Type B pancreatic cell (in vitro differentiated cells): ENCODE data around the gene RPL39. TPM values are rescaled to one million over a fixed set of nuclear protein-coding genes. Genes with fewer than 3 reads are reported as not detected.
"Not testable (repeated sequence)": the region's sequence is repeated elsewhere in the genome, so short reads cannot be mapped to it uniquely, and the experiment has no call there.

Source experiments
- DNase-seq: peaks from one replicate; pipeline ENCODE4 v3.0.0; 2021; ENCODE audit warnings: mixed read lengths; ENCODE audit not compliant: unreplicated experiment; ENCODE audit errors: extremely low spot score
- H3K27ac Mint-ChIP-seq: 2 replicates; pipeline ENCODE4 v1.8.0; 2021; ENCODE audit warnings: mild to moderate bottlenecking, mixed read lengths
- H3K27me3 Mint-ChIP-seq: 2 replicates; pipeline ENCODE4 v1.8.0; 2021; ENCODE audit warnings: mixed read lengths
- H3K36me3 Mint-ChIP-seq: 2 replicates; pipeline ENCODE4 v1.8.0; 2021; ENCODE audit warnings: mixed read lengths
- H3K4me1 Mint-ChIP-seq: one replicate; pipeline ENCODE4 v1.8.0; 2021; ENCODE audit warnings: mixed read lengths; ENCODE audit not compliant: unreplicated experiment
- H3K4me3 Mint-ChIP-seq: 2 replicates; pipeline ENCODE4 v1.8.0; 2021; ENCODE audit warnings: mild to moderate bottlenecking, mixed read lengths
- H3K9me3 Mint-ChIP-seq: 2 replicates; pipeline ENCODE4 v1.8.0; 2021; ENCODE audit warnings: mixed read lengths
- total RNA-seq: library from RNA; stranded (reverse); gene quantifications from 2 replicates; pipeline ENCODE4 v1.2.1, GENCODE V29; 2021; ENCODE audit warnings: low replicate concordance
- TF ChIP-seq, protein P1 (sequence below): fragments of 200-600 bp; sonication (generic); conservative IDR thresholded peaks from 2 replicates; pipeline ENCODE4 v1.5.0; 2021; ENCODE audit warnings: antibody characterized with exemption, mild to moderate bottlenecking

The RPL39 gene
- total RNA-seq, 1 donor from 2014 or later = 2,402 TPM

GRCh38 chrX:119790977-119791436, 423 bp downstream of the RPL39 start:
- Mint-ChIP-seq H3K27ac (peak overlapping the region; percentile 96), H3K27me3 (no peaks in the 10 kb centered on the region), H3K4me1 (no peaks in the 10 kb centered on the region), H3K9me3 (no peaks in the 10 kb centered on the region), H3K36me3 (peaks cover 13% of the 10 kb centered on the region), H3K4me3 (peak overlapping the region; percentile 95)
- TF ChIP-seq, protein P1, sequence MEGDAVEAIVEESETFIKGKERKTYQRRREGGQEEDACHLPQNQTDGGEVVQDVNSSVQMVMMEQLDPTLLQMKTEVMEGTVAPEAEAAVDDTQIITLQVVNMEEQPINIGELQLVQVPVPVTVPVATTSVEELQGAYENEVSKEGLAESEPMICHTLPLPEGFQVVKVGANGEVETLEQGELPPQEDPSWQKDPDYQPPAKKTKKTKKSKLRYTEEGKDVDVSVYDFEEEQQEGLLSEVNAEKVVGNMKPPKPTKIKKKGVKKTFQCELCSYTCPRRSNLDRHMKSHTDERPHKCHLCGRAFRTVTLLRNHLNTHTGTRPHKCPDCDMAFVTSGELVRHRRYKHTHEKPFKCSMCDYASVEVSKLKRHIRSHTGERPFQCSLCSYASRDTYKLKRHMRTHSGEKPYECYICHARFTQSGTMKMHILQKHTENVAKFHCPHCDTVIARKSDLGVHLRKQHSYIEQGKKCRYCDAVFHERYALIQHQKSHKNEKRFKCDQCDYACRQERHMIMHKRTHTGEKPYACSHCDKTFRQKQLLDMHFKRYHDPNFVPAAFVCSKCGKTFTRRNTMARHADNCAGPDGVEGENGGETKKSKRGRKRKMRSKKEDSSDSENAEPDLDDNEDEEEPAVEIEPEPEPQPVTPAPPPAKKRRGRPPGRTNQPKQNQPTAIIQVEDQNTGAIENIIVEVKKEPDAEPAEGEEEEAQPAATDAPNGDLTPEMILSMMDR = no peak
- no peak for DNase-seq

- Mint-ChIP-seq H3K4me3 (peak overlapping the region; percentile 15), H3K4me1 (no peaks in the 10 kb centered on the region), H3K27ac (no peak overlapping the region), H3K27me3 (no peaks in the 10 kb centered on the region), H3K9me3 (no peaks in the 10 kb centered on the region), H3K36me3 (peaks cover 21% of the 10 kb centered on the region)
- no peak for DNase-seq
- TF ChIP-seq, protein P1 = peak; percentile 58
Observed at GRCh38 chrX:119784747-119785446, 6.5 kb downstream of the RPL39 start.

GRCh38 chrX:119783026-119783425, 8.4 kb downstream of the RPL39 start:
- TF ChIP-seq, protein P1 = no peak
- no peaks in the 10 kb centered on the region for H3K27me3 Mint-ChIP-seq
- H3K9me3 Mint-ChIP-seq = no peaks in the 10 kb centered on the region
- no peaks in the 10 kb centered on the region for H3K4me1 Mint-ChIP-seq
- peaks cover 12% of the 10 kb centered on the region for H3K36me3 Mint-ChIP-seq
- no peak for DNase-seq
- H3K27ac Mint-ChIP-seq = no peak overlapping the region
- no peak overlapping the region for H3K4me3 Mint-ChIP-seq

GRCh38 chrX:119778829-119779228, 12.6 kb downstream of the RPL39 start:
- Mint-ChIP-seq H3K4me1 (no peaks in the 10 kb centered on the region), H3K9me3 (no peaks in the 10 kb centered on the region), H3K27ac (no peak overlapping the region), H3K36me3 (peaks cover 5% of the 10 kb centered on the region), H3K27me3 (no peaks in the 10 kb centered on the region), H3K4me3 (no peak overlapping the region)
- DNase-seq = no peak
- TF ChIP-seq, protein P1 = no peak

GRCh38 chrX:119775517-119776238, 15.8 kb downstream of the RPL39 start:
- no peak overlapping the region for H3K4me3 Mint-ChIP-seq
- H3K27me3 Mint-ChIP-seq = no peaks in the 10 kb centered on the region
- H3K36me3 Mint-ChIP-seq = peaks cover 4% of the 10 kb centered on the region
- no peak overlapping the region for H3K27ac Mint-ChIP-seq
- no peaks in the 10 kb centered on the region for H3K9me3 Mint-ChIP-seq
- DNase-seq = no peak
- TF ChIP-seq, protein P1 = no peak
- H3K4me1 Mint-ChIP-seq = no peaks in the 10 kb centered on the region

GRCh38 chrX:119769388-119769787, 22.0 kb downstream of the RPL39 start:
- not testable (repeated sequence) for H3K27ac Mint-ChIP-seq, H3K27me3 Mint-ChIP-seq, H3K4me1 Mint-ChIP-seq, H3K9me3 Mint-ChIP-seq, H3K4me3 Mint-ChIP-seq, DNase-seq, H3K36me3 Mint-ChIP-seq

DNA sequence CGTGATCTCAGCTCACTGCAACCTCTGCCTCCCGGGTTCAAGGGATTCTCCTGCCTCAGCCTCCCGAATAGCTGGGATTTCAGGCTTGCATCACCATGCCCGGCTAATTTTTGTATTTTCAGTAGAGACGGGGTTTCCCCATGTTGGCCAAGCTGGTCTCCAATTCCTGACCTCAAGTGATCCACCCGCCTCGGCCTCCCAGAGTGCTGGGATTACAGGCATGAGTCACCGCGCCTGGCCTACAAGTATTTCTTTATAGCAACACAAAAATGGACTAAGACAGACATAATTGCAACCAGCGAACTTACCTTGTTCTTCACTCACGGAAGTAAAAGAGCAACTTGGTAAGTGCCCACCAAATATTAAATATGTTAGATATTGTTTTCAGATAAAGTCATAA, 23.0 kb downstream of the RPL39 start:
- not testable (repeated sequence) for H3K36me3 Mint-ChIP-seq, H3K27ac Mint-ChIP-seq, H3K9me3 Mint-ChIP-seq, DNase-seq, H3K4me1 Mint-ChIP-seq, H3K27me3 Mint-ChIP-seq, H3K4me3 Mint-ChIP-seq
